Endothelial cell (in vitro differentiated cells): Measurements from ENCODE around the gene RAP2B. TPM values are rescaled to one million over a fixed set of nuclear protein-coding genes. Genes with fewer than 3 reads are reported as not detected.

Source experiments
- DNase-seq: peaks from one replicate; pipeline ENCODE4 v3.0.0; 2021; ENCODE audit warnings: low spot score
- H3K27ac Mint-ChIP-seq: one replicate; pipeline ENCODE4 v1.8.0; 2021; ENCODE audit warnings: mixed read lengths, inconsistent platforms; ENCODE audit not compliant: unreplicated experiment
- H3K27me3 Mint-ChIP-seq: one replicate; pipeline ENCODE4 v1.8.0; 2021; ENCODE audit warnings: mild to moderate bottlenecking, moderate library complexity, mixed read lengths, inconsistent platforms; ENCODE audit not compliant: unreplicated experiment
- H3K36me3 Mint-ChIP-seq: one replicate; pipeline ENCODE4 v1.8.0; 2021; ENCODE audit warnings: mild to moderate bottlenecking, low read depth, mixed read lengths, inconsistent platforms; ENCODE audit not compliant: unreplicated experiment
- H3K4me1 Mint-ChIP-seq: one replicate; pipeline ENCODE4 v1.8.0; 2021; ENCODE audit warnings: mild to moderate bottlenecking, mixed read lengths, inconsistent platforms; ENCODE audit not compliant: unreplicated experiment
- H3K4me3 Mint-ChIP-seq: one replicate; pipeline ENCODE4 v1.8.0; 2021; ENCODE audit warnings: mild to moderate bottlenecking, mixed read lengths, inconsistent platforms; ENCODE audit not compliant: unreplicated experiment
- H3K9me3 Mint-ChIP-seq: one replicate; pipeline ENCODE4 v1.8.0; 2021; ENCODE audit warnings: mixed read lengths, inconsistent platforms; ENCODE audit not compliant: unreplicated experiment
- CTCF ChIP-seq: fragments of 200-600 bp; sonication (generic); IDR thresholded peaks from one replicate; pipeline ENCODE4 v1.5.0; 2021; ENCODE audit warnings: antibody characterized with exemption; ENCODE audit not compliant: unreplicated experiment
- total RNA-seq: library from RNA; stranded (reverse); fragmentation: NEBNext Ultra II Directional; extraction: Animal tissue kit (Norgen Biotek cat#: 25700); gene quantifications from one replicate; pipeline ENCODE4 v1.2.1, GENCODE V29; 2021; ENCODE audit not compliant: unreplicated experiment

RAP2B gene
- total RNA-seq, 1 donor from 2014 or later: 33.7 TPM

- H3K9me3 Mint-ChIP-seq: no peaks in the 10 kb centered on the region
- no peak overlapping the region for H3K27ac Mint-ChIP-seq
- H3K27me3 Mint-ChIP-seq: peaks cover under 1% of the 10 kb centered on the region
- peaks cover 6% of the 10 kb centered on the region for H3K4me1 Mint-ChIP-seq
- TF ChIP-seq CTCF: no peak
- no peak overlapping the region for H3K4me3 Mint-ChIP-seq
- H3K36me3 Mint-ChIP-seq: no peaks in the 10 kb centered on the region
- DNase-seq: no peak
Measured at GRCh38 chr3:153171256-153171655, 9.2 kb downstream of the RAP2B start.

DNA sequence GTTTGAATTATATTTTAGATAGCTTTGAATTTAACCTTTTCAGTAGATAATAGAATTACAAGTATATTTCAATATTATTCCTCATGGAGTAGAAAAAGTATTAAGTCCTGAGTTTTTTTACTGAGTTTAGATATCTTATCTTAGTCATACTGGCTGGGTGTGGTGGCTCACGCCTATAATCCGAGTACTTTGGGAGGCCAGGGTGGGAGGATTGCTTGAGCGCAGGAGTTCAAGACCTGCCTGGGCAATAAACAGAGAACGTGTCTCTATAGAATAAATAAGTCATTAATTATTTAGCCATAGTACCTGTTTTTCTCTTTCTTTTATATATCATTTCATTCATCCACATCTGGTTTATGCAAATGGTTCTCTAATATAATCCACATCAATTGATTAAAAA lies 9.9 kb downstream of the RAP2B start:
- no peaks in the 10 kb centered on the region for H3K4me1 Mint-ChIP-seq
- no peaks in the 10 kb centered on the region for H3K27me3 Mint-ChIP-seq
- no peak overlapping the region for H3K27ac Mint-ChIP-seq
- no peaks in the 10 kb centered on the region for H3K9me3 Mint-ChIP-seq
- DNase-seq: no peak
- TF ChIP-seq CTCF: no peak
- no peaks in the 10 kb centered on the region for H3K36me3 Mint-ChIP-seq
- no peak overlapping the region for H3K4me3 Mint-ChIP-seq

DNA sequence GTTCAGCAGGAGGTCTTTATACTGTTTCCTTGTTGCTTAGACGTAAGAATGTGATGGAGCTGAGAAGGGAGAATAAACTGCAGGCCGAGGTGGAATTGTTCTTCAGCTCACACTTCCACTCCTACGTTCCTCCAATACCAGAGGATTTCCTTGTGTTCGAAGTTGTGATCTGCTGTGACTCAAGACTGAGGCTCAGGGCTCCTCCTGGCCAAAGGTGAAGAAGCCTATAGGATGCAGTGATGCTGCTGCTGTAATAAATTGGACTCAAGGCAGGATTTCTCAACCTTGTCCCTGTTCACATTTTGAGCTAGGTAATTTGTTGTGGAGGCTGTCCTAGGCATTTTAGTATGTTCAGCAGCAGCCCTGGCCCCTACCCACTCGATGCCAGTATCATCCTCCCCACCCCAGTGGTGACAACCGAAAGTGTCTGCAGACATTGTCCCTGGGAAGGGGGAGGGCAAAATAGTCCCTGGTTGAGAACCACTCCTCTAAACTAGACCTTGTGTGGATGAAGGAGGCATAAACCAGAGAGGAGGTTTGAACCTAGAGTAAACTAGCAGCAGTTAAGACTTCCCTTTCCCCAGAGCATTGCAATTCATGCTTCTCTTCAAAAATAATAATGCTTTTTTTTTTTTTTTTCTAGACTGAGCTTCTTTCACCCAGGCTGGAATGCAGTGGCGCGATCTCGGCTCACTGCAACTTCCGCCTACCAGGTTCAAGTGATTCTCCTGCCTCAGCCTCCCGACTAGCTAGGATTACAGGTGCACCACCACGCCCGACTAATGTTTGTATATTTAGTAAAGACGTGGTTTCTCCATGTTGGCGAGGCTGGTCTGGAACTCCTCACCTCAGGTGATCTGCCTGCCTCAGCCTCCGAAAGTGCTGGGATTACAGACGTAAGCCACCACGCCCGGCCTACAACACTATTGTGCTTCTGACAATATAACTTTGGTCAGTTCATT lies 11.1 kb downstream of the RAP2B start:
- Mint-ChIP-seq H3K27me3 (no peaks in the 10 kb centered on the region), H3K9me3 (no peaks in the 10 kb centered on the region), H3K4me1 (no peaks in the 10 kb centered on the region), H3K36me3 (no peaks in the 10 kb centered on the region), H3K4me3 (no peak overlapping the region), H3K27ac (no peak overlapping the region)
- DNase-seq: no peak
- TF ChIP-seq CTCF: no peak

DNA sequence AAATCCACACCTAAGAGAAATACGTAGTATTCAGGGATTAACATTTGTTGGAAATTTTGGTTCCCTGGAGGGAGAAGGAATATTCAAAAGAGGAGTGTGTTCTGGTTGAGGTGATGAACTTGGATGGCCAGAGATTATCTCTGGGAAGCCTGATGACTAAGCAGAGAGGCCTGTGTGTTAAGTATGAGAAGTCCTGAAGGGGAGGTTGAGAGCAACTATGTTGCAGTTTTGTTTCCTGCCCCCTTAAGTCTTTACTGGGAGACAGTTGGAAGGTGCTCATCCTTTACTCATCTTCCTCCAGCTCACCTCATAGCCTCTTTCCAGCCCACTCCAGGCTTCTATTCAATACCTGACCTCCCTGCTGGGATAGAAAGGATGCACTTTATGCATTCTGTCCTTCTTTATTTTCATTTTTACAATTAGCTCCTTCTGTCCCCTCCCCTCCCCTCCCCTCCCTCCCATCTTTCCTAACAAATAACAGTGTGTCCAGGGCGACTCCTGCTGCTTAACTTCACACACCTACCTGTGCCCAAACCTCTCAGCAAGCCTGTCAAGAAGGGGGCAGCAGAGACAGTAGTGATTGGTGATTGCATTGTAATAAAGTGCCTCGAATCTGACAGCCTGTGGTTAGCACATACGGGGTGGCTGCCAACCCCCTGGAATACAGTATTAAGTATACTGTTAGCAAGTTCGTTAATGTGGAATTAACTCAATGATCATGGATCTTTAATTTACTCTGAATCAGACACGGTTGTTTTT lies 11.9 kb downstream of the RAP2B start:
- Mint-ChIP-seq H3K27ac (no peak overlapping the region), H3K27me3 (no peaks in the 10 kb centered on the region), H3K4me1 (no peaks in the 10 kb centered on the region), H3K4me3 (no peak overlapping the region), H3K9me3 (no peaks in the 10 kb centered on the region), H3K36me3 (no peaks in the 10 kb centered on the region)
- no peak for TF ChIP-seq CTCF
- no peak for DNase-seq
